GM18873 (cell line): ENCODE results near the gene FGF4.

Source experiments
- ATAC-seq: cut with Tn5 transposase; IDR thresholded peaks from one replicate; pipeline ENCODE4 v1.9.1; 2021; ENCODE audit warnings: mild to moderate bottlenecking, moderate library complexity, moderate number of reproducible peaks; ENCODE audit not compliant: unreplicated experiment, low FRiP score

FGF4 gene

DNA sequence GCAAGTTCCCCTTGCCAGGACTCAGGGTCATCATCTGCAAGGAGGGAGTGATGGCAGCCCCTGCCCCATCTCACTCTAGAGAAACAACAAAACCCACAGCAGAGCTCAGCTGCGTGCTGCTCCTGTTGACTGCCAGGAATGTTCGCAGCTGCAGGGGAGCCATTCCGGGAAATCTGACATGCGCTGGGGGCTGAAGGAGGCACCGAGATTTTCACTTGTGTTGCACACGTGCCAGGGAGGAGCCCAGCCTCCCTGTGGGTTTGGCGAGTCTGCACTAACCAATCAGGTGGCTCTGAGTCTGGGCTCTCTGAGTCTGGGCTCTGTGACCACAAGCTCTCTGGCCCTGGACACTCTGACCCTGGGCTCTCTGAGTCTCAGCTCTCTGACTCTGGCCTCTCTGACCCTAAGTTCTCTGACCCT lies 33.5 kb upstream of the FGF4 start:
- no peak for ATAC-seq

- no peak for ATAC-seq
These were observed 32.1 kb upstream of the FGF4 start for GRCh38 chr11:69807106-69807815.

- ATAC-seq, result no peak
These were observed 29.8 kb upstream of the FGF4 start for GRCh38 chr11:69804769-69805508.

DNA sequence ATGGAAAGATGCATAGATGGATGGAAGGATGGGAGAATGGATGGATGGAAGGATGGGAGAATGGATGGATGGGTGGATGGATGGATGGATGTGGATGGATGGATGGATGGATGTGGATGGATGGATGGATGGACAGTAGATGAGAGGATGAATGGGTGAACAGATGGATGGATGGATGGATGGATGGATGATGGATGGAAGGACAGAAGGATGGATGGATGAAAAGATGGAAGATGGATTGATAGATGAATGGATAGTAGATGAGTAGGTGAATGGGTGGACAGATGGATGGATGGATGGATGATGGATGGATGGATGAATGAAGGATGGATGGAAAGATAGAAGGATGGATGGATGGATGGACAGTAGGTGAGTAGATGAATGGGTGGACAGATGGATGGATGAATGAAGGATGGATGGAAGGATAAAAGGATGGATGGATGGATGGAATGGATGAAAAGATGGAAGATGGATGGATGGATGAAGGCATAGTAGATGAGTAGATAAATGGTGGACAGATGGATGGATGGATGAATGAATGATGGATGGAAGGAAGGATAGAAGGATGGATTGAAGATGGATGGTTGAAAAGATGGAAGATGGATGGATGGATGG lies 28.6 kb upstream of the FGF4 start:
- no peak for ATAC-seq

DNA sequence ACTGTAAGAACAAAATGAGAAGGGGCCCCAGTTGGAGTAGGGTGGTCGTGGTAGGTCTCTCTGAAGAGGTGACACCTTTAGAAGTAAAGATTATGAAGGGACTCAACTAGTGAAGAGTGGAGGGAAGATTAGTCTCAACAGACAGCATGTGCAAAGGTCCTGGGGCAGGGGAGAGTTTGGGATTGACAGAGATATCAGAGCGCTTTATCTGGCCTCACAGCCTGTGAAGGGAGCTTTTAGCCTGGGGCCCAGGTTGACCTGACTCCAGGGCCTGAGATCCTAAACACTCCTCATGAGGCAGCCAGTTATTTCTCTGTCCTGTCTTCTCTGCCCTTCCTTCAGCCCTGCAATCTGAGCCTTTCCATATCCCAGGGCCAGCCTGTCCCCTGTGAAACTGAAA lies 27.9 kb upstream of the FGF4 start:
- no peak for ATAC-seq

GRCh38 chr11:69802590-69802989 lies 27.4 kb upstream of the FGF4 start:
- no peak for ATAC-seq

GRCh38 chr11:69801513-69802335 lies 26.6 kb upstream of the FGF4 start:
- ATAC-seq, result no peak

DNA sequence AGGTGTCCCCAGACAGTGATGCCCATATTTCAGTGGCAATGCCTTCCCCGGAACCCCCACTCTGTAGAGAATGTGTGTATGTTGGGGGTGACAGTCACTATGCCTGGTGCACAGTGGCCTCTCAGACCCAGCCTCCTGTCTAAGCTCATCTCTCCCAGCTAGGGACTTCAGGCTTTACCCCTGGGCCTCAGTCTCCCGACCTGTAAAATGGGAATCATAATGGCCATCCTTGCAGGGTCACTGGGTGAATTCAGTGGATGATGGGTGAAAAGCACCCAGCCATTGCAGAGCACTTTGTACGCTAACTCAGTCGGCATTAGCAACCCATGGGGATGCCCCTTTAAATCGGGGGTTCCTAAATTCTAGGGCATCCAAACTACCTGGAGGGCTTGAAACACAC lies 25.1 kb upstream of the FGF4 start:
- no peak for ATAC-seq

GRCh38 chr11:69799582-69799981 lies 24.4 kb upstream of the FGF4 start:
- no peak for ATAC-seq

DNA sequence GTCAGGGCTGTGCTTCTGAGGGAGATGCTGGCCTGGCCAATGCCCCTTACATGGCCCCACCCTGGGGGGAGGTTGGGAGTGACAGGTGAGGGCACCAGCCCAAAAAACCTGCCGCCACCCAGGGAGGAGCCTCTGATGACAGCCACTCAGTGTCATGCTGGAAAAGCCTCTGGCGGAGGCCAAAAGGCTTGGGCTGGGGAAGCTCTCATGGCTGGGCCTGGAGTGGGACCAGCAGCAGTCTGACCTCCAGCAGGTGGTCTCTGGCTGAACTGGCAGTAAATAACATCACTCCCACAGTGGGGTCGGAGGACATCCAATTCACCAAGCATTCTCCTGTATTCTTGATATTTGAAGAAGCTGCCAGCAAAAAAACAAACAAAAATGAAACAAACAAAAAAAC lies 24.0 kb upstream of the FGF4 start:
- no peak for ATAC-seq

GRCh38 chr11:69797737-69798528 lies 22.8 kb upstream of the FGF4 start:
- no peak for ATAC-seq

DNA sequence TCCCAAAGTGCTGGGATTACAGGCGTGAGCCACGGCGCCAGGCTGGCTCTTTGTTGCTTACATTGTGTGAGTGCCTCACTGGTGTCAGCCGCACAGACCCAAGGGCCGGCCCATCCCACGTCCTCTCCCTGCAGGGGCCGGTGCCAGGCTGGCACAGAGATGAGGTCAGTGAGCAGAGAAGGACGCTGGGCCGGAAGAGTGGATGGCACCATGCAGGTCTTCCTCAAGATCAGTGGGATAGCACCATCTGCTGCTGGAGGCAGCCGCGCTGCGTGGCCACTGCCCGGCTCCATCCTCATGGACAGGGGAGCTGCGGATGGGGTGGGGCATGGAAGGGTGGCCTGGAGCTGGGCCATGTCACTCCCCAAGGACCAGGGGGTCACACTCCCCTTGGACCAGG lies 22.0 kb upstream of the FGF4 start:
- no peak for ATAC-seq

DNA sequence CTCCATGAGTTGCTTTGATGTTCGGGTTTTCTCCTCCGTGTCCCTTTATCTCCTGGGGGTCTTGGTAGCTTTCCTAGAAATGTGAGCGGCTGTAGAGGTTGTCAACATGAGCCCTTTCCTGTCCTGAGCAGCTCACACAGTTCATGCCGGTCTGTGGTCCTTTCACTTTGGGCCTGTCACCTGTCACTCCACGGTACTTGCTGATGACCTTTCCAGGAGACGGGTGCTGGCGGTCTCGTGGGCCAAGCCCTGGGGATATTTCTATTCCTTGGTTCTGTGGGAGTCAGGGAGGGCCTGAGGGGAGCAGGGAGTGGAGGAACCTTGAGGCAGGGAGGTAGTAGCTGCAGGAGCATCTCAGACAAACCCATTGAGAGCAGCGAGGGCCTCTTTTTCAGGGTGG lies 20.9 kb upstream of the FGF4 start:
- ATAC-seq, result no peak

- no peak for ATAC-seq
These were observed 16.4 kb upstream of the FGF4 start for GRCh38 chr11:69791276-69792180.

GRCh38 chr11:69788956-69789355 lies 13.8 kb upstream of the FGF4 start:
- no peak for ATAC-seq

DNA sequence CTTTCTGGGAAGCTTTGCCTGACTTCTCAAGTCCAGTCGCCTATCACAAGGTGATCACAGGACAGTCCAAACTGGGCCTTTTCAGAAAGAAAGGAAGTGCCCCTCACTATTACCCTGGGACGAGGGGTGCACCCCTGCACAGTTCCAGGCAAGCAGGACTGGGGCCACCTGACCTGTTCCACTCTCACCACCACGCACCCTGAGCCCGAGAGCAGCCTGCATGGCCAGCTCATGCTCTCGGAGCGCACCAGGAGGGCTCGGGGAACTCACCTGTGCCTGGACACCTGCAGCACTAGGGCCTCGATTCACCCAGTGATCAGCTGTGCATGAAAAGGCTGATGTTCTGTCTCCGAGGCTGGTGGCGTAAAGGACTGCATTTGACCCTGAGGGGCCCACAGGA lies 12.8 kb upstream of the FGF4 start:
- ATAC-seq, result no peak

DNA sequence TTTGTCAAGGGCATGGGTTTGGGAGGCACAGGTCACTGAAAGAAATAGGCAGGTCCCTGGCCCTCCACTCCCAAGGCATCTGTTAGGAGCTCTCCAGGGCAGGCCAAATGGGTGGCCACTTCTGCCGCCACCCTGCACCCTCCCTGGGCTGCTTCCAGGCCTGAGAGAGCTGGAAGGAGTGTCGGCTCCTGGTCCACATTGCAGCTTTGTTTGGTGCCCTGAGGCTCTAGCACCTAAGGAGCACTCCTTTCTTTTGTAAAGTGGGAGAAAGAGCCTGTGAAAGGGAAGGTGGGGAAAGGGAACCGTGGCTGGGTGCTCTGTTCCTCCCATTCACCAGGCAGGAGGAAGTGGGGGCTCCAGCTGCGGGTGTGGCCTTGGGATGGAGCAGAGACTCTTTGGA lies 12.3 kb upstream of the FGF4 start:
- ATAC-seq, result no peak

- ATAC-seq, result no peak
These were observed 6.1 kb upstream of the FGF4 start for GRCh38 chr11:69781241-69781640.

DNA sequence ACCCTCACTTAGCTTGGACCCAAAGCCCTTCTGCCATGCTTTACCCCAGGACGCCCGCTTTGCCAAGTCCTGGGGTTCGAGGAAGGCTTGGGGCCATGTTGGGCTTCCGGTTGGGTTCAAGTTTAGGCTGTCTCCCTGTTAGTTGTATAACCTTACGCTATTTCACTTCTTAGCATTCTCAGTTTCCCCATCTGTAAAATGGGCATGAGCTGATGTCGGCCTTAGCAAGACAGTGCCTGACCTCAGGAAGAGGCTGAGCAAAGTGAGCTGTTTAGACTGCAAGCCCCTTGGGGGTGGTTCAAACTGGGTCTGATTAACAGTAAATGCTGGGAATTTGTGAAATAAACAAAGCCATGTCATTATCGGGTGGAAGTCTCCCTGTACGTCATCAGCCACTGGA lies 3.2 kb upstream of the FGF4 start:
- ATAC-seq, result no peak
